ENCODE data around the gene KBTBD12.

Gene KBTBD12

DNA sequence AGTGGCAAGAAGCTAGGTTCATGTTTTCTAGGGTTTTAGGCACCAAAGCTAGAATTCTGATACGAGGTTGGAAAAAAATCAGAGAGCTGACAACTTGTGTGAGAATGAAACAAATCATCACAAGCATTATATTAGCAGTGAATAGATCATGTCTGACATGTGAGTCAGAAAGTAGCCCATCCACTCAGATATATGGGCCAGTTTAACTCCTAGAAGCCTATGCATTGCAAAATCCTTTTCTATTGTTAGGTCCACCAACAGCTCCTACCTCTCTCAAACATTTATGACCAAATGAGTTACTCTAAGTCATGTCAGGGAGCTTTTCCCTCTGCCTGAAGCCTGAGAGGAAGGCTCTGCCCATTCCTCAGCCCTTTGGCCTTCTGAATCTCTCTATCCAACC lies 44.0 kb downstream of the KBTBD12 start:
- DNase-seq: no peak

DNA sequence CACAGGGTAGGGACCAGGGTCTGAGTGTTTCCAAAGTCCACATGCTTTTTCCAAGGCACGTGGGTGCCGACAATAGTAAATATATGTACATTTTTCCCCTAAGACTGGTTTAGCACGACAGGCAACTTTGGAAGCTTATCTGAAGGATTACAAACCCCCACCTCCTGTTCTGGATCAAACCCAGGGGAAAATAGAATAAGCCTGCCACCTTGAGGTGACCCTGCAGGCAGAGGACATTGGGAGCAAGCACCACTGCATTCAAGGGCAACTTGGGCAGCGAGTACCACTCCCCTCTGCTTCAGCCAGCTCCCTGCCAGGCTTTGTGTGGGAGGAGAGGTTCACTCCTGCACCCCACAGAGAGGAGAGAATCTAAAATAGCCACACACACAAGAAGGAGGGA lies 44.8 kb downstream of the KBTBD12 start:
- peak; percentile 64 for DNase-seq

DNA sequence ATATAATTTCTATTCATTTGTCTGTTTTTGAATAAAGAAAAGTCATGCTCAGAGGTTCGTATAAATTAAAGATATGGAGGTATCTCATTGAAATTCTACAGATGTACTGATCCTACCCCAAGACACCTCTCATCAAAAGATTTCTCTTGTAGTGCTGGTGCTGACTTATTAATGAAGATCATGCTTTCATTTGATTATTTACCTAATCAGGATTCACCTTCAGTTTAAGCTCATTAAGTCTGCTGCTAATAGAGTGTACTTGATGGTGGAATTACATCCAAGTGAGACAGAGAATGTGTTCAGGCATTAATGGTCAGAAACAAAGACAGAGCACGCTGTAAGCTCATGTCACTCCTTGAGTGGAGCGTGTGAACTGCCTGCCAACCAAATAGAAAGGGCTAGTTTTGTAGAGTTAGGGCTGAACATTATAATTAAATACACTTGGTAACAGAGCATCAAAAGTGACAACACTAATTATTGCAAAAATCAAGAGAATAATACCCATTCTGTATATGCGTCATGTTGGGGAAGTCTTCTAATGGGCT lies 45.5 kb downstream of the KBTBD12 start:
- no peak for DNase-seq

DNA sequence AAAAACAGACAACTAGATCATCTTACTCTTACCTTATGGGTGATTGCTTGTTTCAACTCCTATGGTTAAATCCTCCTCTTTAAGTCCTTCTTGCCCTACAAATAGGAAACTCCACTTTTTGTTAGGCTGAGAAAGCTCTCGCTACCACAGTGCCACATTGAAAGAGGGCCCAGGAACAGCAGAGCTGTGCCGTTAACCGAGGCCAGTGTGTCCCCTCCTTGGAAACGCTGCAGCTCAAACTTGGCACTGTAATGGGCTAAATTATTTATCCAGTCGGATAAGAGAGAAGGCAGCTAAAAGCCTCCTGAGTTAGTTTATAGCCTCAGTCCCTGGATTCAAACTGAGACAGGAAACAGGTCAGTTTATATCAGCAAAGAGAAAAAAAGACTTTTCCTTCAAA lies 46.1 kb downstream of the KBTBD12 start:
- DNase-seq: no peak

DNA sequence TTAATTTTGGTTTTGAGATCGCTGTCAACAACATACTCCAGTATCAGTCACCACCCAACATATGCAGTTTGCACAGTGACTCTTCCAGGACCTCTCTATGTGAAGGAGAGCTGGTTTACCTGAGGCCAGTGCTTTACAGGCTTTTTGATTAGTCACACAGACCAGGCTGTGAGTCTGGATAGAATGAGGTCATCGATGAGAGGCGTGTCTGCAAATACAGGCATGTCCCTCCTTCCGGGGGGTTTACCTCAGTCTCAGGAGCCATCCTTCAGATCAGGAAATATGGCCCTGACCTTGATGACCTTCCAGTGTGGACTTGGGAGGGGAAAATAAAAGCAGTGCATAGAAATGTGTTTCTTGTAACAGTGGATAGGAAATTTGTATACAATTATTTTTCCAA lies 46.9 kb downstream of the KBTBD12 start:
- no peak for DNase-seq

DNA sequence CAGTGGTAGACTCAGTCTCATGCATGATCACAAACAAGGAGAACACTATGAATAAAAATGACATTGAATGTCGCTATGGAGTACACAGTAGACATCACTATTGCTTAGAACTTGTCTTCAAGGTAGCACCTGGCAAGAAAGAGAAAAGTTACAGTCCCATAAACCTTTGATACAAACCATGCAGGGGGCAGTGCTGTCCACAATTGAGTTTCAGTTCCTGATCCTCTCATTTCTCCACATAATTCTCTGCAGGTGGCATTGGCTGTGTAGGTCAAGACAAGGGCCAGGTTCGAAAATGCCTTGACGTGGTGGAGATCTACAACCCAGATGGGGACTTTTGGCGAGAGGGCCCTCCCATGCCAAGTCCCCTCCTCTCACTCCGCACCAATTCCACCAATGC lies 47.9 kb downstream of the KBTBD12 start:
- DNase-seq: no peak

DNA sequence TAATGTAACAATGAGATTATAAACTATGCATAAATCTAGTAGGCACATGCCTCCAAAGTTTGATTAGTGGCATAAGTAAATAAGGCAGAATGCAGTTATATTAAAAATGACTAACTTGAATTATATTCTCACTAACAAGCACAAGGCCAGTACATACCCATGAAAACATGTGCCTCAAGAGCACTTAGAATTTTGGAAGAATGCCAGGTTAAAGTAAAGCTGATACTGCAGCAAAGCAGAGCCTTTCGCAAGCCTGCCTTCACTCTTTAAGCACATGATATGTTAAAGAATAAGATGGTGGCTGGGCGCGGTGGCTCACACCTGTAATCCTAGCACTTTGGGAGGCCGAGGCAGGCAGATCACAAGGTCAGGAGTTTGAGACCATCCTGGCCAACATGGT lies 49.0 kb downstream of the KBTBD12 start:
- peak; percentile 85 for DNase-seq

DNA sequence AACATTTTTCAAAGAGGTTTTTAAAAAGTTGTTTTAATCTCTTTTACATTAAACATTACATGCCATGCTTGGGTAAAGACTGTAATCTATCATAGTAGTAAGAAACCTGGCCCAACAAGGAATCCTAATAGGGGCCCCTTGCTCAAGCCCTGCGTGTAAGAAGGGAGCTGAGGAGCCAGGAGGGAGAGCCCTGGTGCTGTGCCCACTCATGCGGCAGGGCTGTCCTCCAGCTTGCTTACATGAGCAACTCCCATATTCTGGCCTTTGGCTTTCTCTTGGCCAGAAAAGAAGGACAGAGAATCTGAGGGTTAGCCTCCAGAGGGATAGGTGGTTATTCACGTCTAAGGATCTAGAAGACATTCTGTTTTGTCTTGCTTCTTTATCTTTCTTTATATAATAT lies 49.8 kb downstream of the KBTBD12 start:
- DNase-seq: no peak

DNA sequence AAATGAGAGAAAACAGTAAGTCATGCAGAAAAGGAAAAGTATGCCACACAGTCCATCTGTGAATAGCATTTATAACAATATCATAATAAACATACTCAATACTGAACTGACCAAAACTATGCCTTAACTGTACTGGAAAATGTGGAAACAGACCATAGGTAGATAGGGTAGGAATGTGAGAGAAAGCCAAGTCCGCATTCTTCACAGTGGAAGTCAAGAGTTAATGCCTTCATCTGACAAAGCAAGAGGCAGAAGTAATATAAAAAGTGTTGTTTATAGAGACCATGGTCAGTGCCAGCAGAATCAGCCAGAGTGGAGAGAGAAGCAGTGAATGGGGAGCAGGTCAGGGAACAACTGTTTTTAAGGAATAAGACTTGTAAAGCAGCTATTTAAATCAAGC lies 52.3 kb downstream of the KBTBD12 start:
- no peak for DNase-seq

DNA sequence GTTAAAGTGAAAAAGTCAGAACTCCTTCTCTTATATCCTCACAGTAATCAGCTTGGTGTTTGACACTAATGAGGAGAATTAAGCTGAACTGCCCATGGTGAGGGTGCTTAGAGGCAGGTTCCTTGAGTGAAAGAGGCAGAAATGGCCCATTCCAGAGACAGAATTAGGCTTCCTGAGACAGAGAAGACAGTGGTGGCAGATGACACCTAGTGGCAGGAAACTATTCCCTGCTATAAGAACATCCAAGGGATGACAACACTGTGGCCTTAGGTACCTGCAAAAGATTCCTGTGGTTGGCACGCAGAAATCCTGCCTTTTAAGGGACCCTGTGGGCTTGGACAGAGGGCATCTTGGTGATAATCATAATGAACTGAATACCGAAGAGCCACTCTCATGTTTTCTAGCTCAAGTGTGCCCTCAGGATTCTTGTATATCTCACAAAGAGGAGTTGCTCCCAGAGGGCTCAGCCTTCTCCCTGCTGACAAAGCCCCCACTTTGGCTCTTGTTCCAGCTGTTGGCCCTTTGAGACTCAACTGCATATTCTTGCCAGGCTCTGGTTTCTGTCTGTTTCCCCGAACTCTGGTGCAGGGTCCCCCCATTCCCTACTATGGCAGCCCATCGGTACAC lies 56.0 kb downstream of the KBTBD12 start:
- peak; percentile 53 for DNase-seq

DNA sequence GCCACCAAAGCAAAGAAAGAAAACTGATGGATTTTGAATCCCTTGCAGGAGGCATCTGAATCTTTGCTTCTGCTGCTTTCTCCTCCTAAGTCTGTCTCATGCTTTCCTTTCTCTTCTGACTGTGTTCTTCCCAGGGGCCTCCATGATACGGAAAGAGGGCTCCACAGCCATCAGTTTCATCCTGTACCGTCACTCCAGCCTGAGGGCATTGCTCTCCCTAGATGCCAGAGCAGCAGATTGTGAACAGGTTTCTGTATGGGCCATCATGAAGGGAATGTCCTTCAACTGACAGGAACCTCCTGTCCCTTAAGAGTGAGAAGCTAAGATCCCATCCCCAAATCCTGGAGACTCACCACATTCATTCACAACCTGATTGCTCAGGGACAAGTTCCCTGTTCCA lies 59.2 kb downstream of the KBTBD12 start:
- no peak for DNase-seq

DNA sequence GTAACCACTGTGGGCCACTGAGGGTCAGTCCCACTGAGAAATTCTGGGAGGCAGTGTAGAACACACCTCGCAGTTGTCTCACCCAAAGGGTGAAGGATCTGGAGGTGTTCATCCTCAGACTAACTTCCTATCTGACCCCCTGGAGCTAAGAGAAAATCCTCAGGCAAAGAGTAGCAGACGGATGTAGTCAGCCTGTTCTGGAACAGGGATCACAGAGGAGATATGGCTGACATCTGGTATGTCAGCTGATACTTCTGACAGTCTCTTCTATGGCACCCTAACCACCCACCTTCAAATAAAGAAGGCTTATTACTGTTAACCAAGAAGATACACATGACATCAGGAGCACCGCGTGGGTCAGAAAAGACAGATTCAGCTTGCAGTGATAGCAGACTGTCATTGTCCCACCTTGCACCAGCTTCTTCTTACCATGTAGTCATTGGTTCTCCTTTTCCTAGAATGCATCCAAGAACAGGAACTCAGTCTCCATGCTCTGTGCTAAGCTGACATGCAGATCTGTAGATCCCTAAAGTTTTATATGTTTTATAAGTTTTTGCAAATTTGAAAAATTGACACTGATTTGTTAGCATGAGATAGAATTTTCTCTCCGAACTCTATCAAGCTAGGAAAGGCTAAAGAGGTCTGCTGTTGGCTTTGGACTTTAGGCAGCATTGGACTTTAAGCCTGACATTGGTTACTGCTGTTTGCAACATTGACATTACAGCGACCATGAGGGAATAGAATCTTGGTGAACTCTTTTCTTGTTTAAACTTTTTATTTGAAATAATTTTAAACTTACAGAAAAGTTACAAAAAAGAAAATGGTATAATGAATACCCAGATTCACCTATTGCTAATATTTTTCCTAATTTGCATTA lies 60.4 kb downstream of the KBTBD12 start:
- DNase-seq: no peak

DNA sequence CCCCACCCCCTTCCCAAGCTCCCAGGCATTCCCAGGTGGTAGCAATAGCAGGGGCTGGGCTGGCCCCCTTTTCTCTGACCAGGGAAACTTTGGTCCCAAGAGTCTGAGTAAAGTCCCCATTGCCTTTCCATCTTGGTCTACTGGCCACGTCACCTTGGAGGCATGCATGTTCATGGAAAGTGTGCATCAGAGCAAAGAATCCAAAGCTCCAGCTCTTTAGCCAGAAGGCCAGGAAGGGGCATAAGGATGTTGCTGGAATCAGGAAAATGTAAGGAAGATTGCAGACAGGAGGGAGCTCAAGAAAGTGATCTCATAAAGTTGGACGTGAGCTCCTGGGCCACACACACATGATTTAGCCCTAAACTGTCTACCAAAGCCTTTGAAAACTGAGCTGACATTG lies 63.6 kb downstream of the KBTBD12 start:
- DNase-seq: no peak

DNA sequence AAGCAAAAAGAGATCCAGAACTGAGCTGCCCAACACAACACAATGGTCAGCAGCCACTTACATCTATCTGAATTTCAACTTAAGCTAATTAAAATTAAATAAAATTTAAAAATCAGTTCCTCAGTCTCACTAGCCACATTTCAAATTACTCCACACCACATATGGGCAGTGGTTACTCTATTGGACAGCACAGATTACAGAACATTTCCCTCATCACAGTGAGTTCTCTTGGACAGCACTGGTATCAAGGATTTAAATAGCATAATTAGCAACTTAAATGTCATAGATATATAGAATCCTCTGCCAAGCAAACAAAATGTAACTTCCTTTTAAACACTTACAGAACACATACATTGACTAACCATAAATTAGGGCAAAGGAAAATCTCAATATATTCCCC lies 64.4 kb downstream of the KBTBD12 start:
- DNase-seq: no peak

DNA sequence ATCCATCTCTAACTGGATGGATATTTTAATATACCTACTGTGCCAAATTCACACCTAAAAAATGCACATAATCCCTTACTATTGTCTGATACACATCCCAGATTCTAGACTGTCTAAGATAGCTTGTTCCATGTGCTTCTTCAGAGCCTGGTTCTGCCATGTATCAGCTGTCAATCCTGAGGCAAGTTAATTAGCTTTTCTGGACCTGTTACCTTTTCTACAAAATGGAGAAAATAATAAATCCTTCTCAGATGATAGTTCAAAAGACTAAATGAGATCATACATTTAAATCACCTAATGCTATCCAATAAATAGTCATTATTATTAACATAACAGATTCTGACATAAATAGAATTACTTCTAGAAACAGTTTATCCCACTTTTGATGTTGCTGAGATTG lies 66.1 kb downstream of the KBTBD12 start:
- DNase-seq: no peak

DNA sequence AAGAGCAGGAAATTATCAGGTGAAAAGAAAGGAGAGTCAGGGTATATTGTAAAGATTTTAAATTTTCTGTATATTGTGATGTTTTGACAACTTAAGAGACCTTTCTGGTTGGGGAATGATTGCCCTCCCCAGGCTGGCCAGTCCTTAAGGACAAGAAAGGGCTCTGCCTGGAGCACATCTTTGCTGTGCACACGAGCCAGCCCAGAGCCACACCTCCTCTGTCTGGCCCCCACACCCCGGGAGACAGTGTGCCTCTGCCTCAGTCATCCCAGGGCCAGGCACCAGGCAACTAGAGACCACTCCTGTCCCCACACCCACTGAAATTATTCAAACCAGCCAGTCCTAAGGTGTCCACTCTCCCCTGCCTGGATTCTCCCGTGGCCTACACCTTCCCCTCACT lies 67.1 kb downstream of the KBTBD12 start:
- DNase-seq: no peak

DNA sequence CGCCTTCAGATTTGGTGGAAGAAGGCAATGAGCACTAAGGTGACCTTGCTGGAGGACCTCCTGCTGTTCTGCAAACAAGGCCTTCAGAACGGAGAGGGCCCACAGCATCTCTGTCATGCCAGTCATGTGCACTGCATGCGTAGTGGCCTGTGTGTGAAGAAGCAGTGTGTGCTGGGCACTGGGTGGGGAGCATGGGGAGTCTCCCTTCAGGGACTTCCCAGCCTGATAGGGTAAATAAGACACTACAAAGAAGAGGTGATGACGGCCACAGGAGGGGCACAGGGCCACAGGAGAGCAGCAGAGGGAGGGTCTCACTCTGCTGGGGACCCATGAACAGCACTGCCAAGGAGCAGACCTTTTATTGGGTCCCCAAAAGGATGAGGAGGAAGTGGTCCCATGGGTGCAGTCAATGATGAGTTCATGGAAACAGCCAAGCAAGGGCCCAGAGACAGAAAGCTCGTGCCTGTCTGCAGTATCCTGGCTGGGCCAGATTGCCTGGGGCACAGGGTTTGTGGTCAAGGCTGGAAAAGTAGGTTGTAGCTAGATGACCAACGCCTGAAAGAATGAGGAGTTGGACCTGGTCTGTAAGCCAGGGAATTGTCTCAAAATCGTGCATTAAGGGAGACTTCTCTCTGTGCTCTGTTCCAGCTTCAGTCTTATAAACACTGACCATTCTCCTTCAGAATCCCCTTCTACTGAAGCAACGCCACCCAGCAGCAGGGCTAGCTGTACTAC lies 69.4 kb downstream of the KBTBD12 start:
- no peak for DNase-seq

DNA sequence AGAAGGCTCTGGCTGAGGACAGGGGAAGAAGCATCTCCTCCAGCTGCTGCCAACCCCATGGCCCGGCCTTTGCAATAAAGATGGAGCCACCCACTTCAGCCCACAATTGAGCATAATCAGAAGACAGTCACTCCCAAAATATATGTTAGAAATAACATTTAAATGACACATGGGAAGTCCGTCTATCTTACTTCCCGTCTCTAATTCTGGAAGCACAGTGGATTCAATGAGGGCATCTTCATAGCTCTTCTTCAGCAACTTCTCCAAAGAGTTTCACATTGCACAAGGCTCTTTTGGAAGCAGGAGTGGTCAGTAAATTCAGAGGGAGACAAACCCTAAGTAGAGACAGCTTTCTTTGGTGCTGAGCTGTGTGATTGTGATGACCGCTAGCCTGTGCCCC lies 70.2 kb downstream of the KBTBD12 start:
- no peak for DNase-seq

DNA sequence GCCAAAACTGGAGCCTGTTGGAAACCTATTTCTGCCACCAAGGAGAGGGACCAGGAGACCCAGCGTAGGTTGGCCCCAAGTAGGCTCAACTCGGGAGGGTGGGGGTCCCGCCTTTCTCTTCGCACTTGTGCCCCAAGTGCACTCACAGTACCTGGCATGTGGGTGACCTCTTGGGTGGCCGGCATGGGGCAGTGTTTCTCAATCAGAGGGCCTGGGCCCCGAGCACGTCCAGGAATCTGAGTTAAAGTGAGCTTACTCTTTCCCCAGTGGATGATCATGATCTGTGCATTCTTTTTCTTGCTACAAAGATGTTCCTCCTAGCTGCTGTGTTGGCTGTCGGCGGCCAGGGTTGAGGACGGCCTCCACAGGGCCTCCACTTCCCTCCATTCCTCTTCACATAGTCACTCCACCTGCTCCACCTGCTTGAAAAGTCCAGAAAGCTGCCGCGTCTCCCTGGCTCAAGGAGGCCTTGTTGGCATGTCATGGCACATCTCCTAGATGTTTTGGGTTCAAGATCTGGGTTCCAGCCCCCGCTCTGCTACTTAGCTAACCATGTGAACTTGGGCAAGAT lies 70.7 kb downstream of the KBTBD12 start:
- no peak for DNase-seq

DNA sequence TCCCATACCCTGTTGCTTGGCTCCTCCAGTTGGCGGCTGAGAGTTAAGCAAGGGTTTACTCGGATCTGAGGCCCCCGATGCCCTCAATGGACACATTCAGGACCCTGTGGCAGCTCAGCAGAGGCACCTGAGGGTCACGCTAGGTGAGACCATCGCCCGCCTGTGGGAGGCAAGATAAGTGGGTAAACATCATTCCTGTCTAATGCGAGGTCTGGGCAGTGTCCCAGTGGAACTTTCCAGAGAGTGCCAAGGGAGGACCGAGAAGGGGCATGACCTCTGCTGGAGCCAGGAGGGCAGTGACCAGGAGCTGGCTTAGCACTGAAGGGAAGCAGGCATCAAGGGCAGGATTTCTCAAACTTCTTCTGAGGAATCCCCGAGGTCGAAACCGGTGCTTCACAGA lies 71.8 kb downstream of the KBTBD12 start:
- DNase-seq: no peak

DNA sequence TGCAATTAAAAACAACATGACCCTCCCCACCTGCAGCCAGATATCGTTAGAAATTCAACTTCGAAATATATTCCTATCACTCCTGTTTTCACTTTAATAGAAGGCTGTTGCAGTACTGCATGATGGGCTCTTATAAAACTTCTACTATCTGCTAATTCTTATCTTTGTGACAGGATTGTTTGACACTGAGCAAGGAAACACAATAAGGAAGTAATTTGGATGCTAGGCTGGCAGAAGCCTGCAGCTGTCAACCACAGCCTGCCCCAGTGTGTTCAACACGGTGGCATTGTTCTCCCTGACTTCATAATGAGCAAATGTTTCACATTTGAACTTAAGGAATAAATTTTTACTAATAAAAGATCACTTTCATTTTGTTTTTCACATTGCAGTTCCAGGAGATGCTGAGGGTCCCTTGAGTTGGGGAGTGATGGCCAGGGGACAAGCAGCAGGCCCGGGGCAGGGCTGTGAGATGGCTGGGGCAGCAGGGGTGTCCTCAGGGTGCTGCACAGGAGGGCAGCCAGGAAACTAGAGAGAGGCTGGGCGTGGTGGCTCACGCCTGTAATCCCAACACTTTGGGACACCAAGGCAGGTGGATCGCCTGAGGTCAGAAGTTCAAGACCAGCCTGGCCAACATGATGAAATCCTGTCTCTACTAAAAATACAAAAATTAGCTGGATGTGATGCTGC lies 72.4 kb downstream of the KBTBD12 start:
- no peak for DNase-seq

DNA sequence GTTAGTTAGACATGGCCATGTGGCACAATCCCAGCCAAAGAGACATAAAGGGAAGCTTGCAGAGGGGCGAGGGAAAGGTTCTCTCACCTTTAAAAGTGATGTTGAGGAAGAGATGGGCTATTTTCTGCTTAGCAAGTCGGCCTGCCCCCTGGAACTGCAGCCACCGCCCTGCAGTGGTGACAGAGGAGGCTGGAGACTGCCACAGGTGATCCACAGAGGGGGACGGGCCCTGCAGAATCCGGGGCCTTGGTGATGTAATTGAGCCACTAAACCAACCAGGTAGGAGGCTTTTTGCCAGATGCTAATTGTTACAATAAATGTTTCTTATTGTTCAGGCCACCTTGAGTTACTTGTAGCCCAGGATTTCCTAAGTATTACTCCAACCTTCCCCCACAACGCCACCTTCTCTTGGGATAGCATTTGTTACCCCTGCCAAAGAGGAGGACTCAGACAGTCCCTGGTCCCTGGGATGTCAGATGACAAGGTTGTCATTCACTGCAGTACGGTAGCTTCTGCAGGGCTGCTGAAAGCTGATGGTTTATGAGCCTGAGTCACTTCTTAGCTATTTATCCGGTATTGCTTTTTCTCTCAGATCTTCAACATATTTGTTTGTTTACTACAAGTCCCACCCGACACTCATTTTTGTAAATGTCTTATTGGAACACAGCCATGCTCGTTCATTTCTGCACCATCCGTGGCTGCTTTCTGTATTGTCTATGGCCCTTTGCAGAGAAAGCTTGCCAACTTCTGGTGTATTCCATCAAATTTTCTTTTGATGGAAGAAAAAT lies 73.9 kb downstream of the KBTBD12 start:
- DNase-seq: no peak

All from NCI-H1105 (cell line).